IPS-NIHi11 (cell line): ENCODE measurements around the gene GPR78.

ENCODE experiments used
- DNase-seq: peaks from one replicate; pipeline ENCODE4 v3.0.0; 2012; ENCODE audit warnings: mixed read lengths, low spot score

The GPR78 gene

GRCh38 chr4:8600266-8600665, 20.1 kb downstream of the GPR78 start:
- no peak for DNase-seq

- no peak for DNase-seq
Measured at GRCh38 chr4:8600686-8601085, 20.5 kb downstream of the GPR78 start.

GRCh38 chr4:8601086-8601485, 20.9 kb downstream of the GPR78 start:
- DNase-seq, result no peak

- no peak for DNase-seq
Measured at GRCh38 chr4:8601556-8601955, 21.4 kb downstream of the GPR78 start.

- DNase-seq, result no peak
Measured at GRCh38 chr4:8602686-8603430, 22.7 kb downstream of the GPR78 start.

- no peak for DNase-seq
Measured at GRCh38 chr4:8603931-8604330, 23.7 kb downstream of the GPR78 start.

GRCh38 chr4:8605289-8605688, 25.1 kb downstream of the GPR78 start:
- DNase-seq, result no peak

GRCh38 chr4:8606476-8606875, 26.3 kb downstream of the GPR78 start:
- DNase-seq, result no peak

GRCh38 chr4:8606966-8607365, 26.8 kb downstream of the GPR78 start:
- no peak for DNase-seq

GRCh38 chr4:8607603-8608481, 27.6 kb downstream of the GPR78 start:
- peak; percentile 98 for DNase-seq

- DNase-seq, result no peak
Measured at GRCh38 chr4:8608714-8609391, 28.7 kb downstream of the GPR78 start.

- no peak for DNase-seq
Measured at GRCh38 chr4:8609406-8609805, 29.2 kb downstream of the GPR78 start.

- DNase-seq, result no peak
Measured at GRCh38 chr4:8609824-8610350, 29.7 kb downstream of the GPR78 start.

GRCh38 chr4:8610858-8611616, 30.8 kb downstream of the GPR78 start:
- DNase-seq, result no peak

- DNase-seq, result no peak
Measured at GRCh38 chr4:8612646-8613045, 32.5 kb downstream of the GPR78 start.

GRCh38 chr4:8613421-8614364, 33.5 kb downstream of the GPR78 start:
- no peak for DNase-seq

- no peak for DNase-seq
Measured at GRCh38 chr4:8614365-8615193, 34.4 kb downstream of the GPR78 start.

GRCh38 chr4:8615366-8615765, 35.2 kb downstream of the GPR78 start:
- no peak for DNase-seq

GRCh38 chr4:8615921-8616787, 36.0 kb downstream of the GPR78 start:
- DNase-seq, result no peak
